Neural crest cell (in vitro differentiated cells): ENCODE results near the gene OMG. TPM values are rescaled to one million over a fixed set of nuclear protein-coding genes. Genes with fewer than 3 reads are reported as not detected.
A peak's percentile ranks its signal among the peaks of the same experiment; 100 is the strongest.

Experiments
- DNase-seq: peaks from one replicate; pipeline ENCODE4 v3.0.0; 2021; ENCODE audit warnings: low read depth, mixed read lengths, low spot score
- H3K27ac Mint-ChIP-seq: one replicate; pipeline ENCODE4 v1.8.0; 2021; ENCODE audit warnings: mild to moderate bottlenecking, mixed read lengths; ENCODE audit not compliant: unreplicated experiment
- H3K27me3 Mint-ChIP-seq: 2 replicates; pipeline ENCODE4 v1.8.0; 2021; ENCODE audit warnings: low read depth, mild to moderate bottlenecking, mixed read lengths
- H3K36me3 Mint-ChIP-seq: 2 replicates; pipeline ENCODE4 v1.8.0; 2021; ENCODE audit warnings: low read depth, mild to moderate bottlenecking, mixed read lengths
- H3K4me1 Mint-ChIP-seq: 2 replicates; pipeline ENCODE4 v1.8.0; 2021; ENCODE audit warnings: mixed read lengths
- H3K4me3 Mint-ChIP-seq: one replicate; pipeline ENCODE4 v1.8.0; 2021; ENCODE audit warnings: mild to moderate bottlenecking, mixed read lengths
- H3K9me3 Mint-ChIP-seq: 2 replicates; pipeline ENCODE4 v1.8.0; 2021; ENCODE audit warnings: mixed read lengths
- CTCF ChIP-seq: fragments of 200-600 bp; sonication (generic); conservative IDR thresholded peaks from 2 replicates; pipeline ENCODE4 v1.5.0; 2021; ENCODE audit warnings: antibody characterized with exemption, mild to moderate bottlenecking
- total RNA-seq: library from RNA; stranded (reverse); gene quantifications from 2 replicates; pipeline ENCODE4 v1.2.1, GENCODE V29; 2021

OMG gene
- total RNA-seq, 1 donor from 2014 or later: not detected

GRCh38 chr17:31251105-31251969 lies 45.7 kb downstream of the OMG start:
- Mint-ChIP-seq H3K9me3 (no peaks in the 10 kb centered on the region), H3K4me3 (no peak overlapping the region), H3K4me1 (no peaks in the 10 kb centered on the region), H3K27ac (peak overlapping the region; percentile 43), H3K27me3 (no peaks in the 10 kb centered on the region), H3K36me3 (peaks cover 4% of the 10 kb centered on the region)
- no peak for DNase-seq
- TF ChIP-seq CTCF: no peak

- Mint-ChIP-seq H3K36me3 (peaks cover 5% of the 10 kb centered on the region), H3K27ac (no peak overlapping the region), H3K4me1 (no peaks in the 10 kb centered on the region), H3K9me3 (no peaks in the 10 kb centered on the region), H3K4me3 (no peak overlapping the region), H3K27me3 (no peaks in the 10 kb centered on the region)
- no peak for TF ChIP-seq CTCF
- DNase-seq: no peak
These were observed 46.8 kb downstream of the OMG start for GRCh38 chr17:31250229-31250628.

GRCh38 chr17:31249835-31250141 lies 47.3 kb downstream of the OMG start:
- H3K4me1 Mint-ChIP-seq: no peaks in the 10 kb centered on the region
- H3K4me3 Mint-ChIP-seq: no peak overlapping the region
- no peaks in the 10 kb centered on the region for H3K27me3 Mint-ChIP-seq
- no peak for TF ChIP-seq CTCF
- DNase-seq: no peak
- H3K27ac Mint-ChIP-seq: no peak overlapping the region
- H3K36me3 Mint-ChIP-seq: peaks cover 6% of the 10 kb centered on the region
- H3K9me3 Mint-ChIP-seq: no peaks in the 10 kb centered on the region

- TF ChIP-seq CTCF: no peak
- H3K4me3 Mint-ChIP-seq: no peak overlapping the region
- H3K27ac Mint-ChIP-seq: no peak overlapping the region
- H3K4me1 Mint-ChIP-seq: no peaks in the 10 kb centered on the region
- H3K36me3 Mint-ChIP-seq: peaks cover 6% of the 10 kb centered on the region
- no peaks in the 10 kb centered on the region for H3K27me3 Mint-ChIP-seq
- no peak for DNase-seq
- H3K9me3 Mint-ChIP-seq: no peaks in the 10 kb centered on the region
These were observed 47.8 kb downstream of the OMG start for GRCh38 chr17:31248986-31249834.

Other genes starting within 250 kb of the OMG start
- 60.6 and 62.9 TPM in 2 replicates for gene NF1, start 202.3 kb downstream of the OMG start, total RNA-seq
- not detected in 2 replicates for gene EVI2B, start 16.8 kb upstream of the OMG start, total RNA-seq
- not detected in 2 replicates for gene EVI2A, start 24.4 kb upstream of the OMG start, total RNA-seq
- gene RAB11FIP4, start 94.4 kb upstream of the OMG start, total RNA-seq: 7.4 and 8.0 TPM in 2 replicates